HG03175 (cell line): Measurements from ENCODE around the gene XPA.
A peak's percentile ranks its signal among the peaks of the same experiment; 100 is the strongest.

Source experiments
- ATAC-seq: cut with Tn5 transposase; IDR thresholded peaks from one replicate; pipeline ENCODE4 v1.9.1; 2021; ENCODE audit warnings: mild to moderate bottlenecking, moderate library complexity; ENCODE audit not compliant: unreplicated experiment

Gene XPA

DNA sequence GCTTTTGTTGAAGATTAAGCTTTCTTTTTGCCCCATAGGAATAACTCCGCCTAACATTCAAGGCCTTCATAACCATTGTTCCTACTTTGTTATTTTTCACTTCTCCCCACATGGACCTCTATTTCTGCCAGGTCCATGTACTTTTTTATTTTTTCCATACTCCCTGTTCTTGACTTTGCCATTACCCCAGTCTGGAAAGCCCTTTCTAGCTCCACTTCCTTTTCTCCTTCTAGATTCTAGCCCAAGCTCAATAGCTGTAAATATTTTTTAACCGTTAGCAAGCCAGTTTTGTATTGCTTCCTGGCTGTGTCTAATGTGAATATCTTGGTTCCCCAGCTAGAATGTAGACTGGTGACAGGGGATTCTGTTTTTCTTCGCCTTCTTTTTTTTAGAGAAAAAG, 37.4 kb downstream of the XPA start:
- ATAC-seq: no peak

DNA sequence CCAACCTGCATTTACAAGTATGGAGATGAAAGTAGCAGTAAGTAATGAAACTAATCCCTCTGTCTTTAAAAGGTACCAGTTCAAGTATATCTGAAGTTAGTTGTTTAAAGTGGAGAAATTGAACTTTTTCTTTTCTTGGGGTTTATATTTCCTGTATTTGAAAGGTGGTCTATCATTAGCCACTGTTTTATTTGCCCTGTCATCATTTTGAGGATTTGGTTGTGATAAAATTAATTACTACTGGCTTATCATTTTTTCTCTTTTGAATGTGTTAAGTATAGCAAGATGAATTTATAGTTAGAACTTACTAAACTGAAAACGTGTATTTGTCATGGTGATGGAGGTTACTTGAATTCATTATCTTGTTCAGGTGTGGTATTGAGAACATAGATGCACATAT, 38.4 kb downstream of the XPA start:
- ATAC-seq: no peak

DNA sequence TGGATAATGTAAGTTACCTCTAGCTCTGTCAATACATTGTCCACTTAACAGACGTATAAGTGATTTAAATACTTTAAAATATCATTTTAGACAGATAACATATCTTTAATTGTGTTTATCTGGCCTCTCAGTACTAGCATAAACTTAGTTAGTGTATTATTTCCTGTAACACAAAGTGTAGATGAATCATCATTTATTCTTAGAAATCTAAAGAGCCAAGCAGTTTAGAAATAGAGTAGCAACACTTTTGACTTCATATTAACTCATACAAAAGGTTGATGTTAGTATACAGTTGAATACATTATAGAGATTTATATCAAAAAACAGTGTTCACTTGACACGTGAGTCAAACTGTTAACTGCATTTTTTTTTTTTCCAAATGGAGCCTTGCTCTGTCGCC, 45.5 kb downstream of the XPA start:
- ATAC-seq: no peak

DNA sequence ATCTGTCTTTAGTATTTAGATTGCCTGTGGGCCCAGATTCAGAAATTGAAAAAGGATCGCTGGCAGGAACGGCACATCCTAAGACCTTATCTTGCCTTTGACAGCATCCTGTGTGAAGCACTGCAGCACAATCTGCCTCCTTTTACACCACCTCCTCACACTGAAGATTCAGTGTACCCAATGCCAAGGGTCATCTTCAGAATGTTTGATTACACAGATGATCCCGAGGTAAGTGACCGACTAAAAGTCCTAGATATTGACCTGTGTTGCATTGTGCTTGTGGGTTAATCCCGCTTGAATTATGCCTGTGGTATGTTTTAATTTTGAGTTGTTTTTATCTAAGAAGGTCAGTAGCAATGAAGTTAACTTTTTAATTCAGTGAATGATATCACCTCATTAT, 49.1 kb downstream of the XPA start:
- no peak for ATAC-seq

DNA sequence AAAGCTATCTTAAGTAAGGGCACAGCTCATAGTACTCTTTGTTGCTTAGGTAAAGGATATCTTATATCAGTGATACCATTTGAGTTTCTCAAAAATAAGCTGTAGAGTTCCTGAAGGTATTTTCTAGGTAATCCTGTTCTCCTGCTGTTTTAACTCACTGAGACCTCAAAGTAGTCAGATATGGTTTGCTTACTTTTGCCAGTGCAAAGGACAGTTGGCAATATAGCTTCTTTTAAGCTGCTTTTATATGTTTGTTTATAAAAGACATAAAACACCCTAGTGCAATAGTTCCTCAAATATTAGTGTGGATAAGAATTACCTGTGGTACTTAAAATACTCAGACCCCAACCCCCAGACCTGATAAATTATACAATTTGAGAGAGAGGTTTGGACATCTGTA, 51.4 kb downstream of the XPA start:
- no peak for ATAC-seq

DNA sequence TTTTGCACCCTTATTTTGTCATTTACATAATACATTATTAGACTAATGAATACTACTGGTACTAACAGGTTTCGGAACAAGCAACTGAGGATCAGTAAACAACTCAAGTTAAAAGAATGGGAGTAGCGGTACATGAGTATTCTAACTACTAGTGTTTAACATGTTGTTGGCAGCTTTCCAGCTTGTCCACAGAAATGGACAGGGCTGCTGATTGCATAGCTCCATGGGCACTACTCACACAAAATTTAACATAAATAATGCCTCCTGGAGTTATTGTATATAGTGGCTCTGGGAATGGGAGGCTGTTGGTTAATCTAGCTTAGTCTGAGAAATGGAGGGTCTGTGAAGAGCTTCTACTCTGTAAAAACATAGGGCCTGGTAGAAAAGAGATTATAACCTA, 56.8 kb downstream of the XPA start:
- no peak for ATAC-seq

DNA sequence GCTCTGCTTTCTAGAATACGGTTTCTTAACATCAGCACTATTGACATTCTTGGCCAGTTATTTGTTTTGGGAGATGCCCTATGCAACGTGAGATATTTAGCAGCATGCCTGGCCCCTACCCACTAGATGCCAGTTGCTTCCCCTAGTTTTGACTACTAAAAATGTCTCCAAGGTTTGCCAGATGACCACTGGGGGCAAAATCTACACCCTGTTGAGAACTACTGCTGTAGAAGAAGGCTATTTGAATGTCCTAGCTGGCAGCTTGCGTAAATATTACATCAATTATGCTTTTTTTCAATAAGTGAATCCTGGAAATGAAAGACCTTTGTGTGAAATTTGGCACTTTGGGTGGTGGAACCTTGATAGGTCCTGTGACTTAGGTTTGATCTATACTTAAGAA, 58.5 kb downstream of the XPA start:
- ATAC-seq: no peak

DNA sequence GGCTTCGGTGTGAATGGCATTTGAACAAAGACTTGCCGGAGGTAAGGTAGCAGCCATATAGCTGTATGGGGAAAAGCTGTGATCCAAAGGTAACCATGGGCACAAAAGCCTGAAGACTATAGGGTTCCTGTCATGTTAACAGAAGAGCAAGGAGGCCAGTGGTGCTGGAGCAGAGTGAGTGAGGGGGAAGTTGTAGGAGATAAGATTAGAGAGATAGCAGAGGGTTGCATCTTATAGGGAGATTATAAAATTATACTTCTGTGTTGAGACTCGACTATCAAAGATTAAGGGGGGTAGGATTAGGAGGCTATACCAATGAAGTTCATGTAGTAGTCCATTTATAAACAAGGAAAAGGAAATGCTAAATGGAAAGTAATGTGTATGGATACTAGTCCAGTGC, 60.2 kb downstream of the XPA start:
- no peak for ATAC-seq

DNA sequence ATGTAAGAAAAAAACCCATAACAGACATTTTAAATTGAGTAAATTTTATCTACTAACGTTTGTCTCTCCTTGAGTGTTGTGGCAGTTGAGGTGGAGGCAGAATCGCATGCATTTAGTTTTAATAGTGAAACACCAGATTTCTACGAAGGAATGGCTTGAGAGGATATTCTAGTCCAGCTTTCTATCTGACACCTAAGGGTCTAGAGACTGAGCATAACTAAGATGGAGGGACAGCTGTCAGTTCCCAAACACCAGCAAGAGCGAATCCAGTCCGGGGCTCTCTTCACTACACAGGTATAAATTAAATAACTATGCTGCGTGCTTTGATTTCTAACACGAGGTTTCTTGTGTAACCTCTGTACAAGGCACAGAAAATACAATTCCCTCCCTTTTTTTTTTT, 62.1 kb downstream of the XPA start:
- ATAC-seq: no peak

DNA sequence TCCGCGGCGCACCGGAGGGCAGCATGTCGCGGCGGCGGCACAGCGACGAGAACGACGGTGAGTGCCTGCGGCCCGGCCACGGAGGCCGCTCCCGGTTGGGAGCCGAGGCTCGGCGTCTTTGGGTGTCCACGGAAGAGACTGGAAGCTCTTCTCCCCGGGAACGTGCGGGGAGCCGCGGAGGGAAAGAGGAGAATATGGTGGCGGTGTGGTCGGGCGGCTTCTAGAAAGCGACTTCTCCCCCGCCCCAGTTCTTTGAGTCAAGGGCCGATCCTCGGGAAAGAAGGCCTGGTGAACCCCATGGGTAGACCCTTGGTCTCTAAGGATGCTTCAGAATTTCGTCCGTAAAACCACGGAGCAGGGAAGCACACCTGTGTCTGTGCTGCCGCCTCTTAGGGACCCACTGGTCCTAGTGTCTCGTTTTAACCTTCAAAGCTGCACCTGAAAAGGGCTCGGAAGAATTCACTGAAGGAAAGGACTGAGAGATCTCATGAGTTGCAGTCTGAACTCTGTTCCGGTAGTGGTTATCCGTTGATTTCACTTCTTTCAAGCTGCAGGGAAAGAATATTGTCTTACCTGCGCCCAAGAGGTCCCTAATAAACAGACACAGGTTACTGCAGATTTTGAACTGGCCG, 63.2 kb downstream of the XPA start:
- peak; percentile 4 for ATAC-seq

DNA sequence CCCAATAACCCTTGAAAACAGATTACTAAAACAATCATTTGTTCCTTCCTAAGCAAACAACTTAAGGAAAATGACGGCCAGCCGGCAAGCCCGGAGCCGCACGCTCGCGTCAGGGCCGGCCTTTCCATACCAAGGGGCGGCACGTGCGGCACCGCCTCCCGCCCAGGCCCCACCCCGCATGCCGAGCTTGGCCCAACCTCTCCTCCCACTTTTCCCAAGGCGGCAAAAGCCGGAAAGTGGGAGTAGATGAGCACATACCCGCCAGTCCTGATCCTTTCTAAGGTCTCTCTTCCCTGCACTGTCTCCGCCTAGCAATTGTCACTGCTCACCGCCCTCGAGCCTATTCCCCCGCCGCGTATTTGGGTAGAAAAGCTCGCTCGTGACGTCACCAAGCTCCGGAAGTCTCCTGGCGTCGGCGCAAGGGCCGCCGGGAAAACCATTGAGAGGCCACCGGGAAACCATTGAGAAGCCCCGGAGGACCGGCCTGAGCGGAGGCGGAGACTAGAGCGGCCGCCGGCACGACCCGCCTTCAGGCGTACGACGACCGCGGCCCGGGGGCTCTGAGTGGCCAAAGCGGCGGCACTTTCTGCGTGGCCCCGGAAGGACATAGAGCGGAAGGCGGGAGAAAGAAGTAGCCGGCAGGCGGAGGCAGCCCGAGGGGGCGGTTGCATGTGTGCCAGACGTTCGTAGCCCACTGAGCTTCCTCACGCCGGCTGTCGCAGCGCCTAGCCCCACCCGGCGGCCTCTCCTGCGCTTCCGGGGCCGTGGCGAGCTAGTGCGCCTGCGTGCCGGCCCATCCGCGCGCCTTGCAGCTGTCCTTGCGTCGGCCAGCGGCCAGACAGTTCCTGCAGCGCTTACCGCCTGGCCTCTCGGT, 63.9 kb downstream of the XPA start, which contains the start of the genes NCBP1 and TSTD2:
Gene NCBP1, plus strand, starts transcription at position 837 of the 874 bp plus-strand sequence. CDS start 61 bp downstream, outside the sequence.
Gene TSTD2, minus strand, starts transcription at position 384 of the 874 bp plus-strand sequence. CDS start 5,806 bp downstream, outside the sequence.
- ATAC-seq: peak; percentile 87

DNA sequence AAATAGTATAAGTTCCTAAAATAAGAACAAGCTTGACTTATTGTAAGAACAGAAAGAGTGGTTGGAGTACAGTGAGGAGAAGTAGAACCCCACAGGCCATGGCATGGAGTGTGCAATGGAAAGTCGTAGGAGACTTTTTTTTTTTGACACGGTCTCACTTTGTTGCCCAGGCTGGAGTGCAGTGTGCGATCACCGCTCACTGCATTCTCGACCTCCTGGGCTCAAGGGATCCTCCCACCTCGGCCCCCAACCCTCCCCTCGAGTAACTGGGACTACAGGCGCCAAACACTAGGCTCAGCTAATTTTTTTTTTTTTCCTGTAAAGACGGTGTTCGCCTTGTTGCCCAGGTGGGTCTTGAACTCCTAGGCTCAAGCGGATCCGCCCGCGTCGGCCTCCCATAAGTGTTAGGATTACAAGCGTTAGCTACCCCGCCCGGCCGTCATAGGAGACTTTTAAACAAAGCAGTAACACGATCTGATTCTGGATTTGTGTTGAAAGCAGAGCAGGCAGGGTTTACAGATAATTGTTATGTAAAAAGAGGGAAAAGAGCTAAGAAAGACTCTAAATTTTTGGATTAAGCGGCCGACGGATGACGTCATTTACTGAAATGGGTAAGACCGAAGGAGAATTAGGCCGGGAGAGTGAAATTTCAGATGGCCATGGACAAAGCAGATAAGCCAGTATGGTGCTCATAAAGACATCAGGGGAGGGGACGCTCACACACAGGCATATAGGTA, 64.7 kb downstream of the XPA start:
- ATAC-seq: peak; percentile 4

DNA sequence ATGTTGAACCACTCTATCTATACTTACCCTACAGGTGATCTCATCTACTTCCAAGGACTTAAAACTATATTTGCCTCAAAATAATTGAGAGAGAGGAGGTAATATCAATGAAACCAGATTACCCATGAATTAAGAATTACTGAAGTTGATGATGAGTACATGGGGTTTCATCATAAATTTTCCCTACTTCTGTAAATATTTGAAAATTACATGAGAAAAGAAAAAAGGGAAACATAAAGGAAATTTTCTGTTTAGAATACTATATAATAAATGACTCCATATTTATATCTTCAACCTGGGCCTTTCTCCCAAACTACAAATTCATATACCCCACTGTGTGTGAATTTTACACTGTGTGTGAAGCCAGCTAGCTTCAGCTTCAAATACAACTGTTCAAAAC, 66.5 kb downstream of the XPA start:
- ATAC-seq: no peak

DNA sequence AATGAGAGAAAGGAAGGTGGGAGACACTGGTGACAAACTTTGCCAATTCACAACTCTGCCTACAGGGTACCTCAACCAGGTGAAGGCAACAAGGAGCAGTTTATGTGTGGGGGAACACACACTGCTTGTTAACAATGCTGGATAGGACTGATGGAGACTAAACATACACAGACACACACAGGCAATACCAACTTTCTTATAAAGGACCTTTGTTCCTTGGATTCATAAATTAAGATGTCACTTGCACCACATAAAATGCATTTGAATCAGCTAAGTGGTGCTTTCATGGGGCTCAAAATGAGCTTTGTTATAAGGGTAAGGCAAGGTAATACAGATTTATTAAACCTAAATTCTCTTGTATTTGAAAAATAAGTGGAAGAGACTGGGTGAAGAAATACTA, 68.0 kb downstream of the XPA start:
- no peak for ATAC-seq

DNA sequence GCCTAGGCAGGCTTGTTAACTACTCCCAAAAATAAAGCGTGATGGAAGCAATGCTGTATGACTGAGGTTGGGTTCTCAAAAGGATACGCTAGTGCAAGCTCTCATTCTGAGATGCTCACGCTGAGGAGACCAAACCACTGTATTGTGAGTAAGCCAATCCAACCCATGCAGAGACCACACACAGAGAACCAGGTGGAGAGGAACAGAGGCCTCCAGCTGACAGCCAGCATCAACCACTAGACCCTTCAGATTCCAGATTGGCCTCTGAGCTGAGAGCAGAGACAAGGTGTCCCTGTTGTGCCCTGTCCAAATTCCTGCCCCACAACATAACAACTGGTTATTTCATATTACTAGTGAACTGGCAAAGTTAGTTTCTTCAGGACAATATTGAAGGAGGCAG, 68.5 kb downstream of the XPA start:
- ATAC-seq: no peak

DNA sequence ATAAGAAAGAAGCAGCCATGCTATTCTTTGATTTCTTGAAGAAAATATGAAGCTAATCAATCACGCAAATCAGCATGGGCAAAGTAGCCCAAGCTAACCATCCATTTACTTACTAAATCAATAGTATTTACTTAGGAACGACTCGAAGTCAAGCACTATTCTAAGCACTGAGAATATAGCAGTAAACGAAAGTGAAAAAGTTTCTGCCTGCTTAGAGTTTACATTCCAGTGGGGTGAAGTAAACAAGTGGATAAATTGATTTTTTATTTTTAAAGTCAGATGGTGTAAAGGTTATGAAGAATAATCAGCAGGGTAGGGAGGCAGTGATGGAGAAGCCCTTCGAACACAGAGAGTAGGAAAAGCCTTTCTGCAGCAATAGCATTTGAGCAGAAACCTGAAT, 69.5 kb downstream of the XPA start:
- ATAC-seq: no peak

DNA sequence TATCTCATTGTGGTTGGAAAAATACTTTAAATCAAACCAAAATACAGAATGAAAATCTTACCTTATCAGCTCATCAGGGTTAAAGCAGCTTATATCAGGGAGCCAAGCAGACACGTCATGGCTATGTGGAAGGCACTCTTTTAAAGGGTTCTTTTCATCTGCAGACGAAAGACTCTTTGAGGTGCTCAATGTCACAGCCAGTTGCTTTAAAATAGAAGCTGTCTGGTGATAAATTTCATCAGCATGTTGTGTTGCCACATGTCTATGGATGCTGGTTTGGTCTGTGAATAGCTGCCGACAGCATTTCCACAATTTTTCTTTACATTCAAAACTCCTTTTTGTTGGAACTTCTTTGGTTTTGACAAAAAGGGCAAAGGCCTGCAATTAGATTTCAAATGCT, 71.5 kb downstream of the XPA start:
- no peak for ATAC-seq
